GM13976 (cell line): ENCODE measurements around the gene C19orf81.
A peak's percentile ranks its signal among the peaks of the same experiment; 100 is the strongest.

Experiments
- DNase-seq: peaks from one replicate; pipeline ENCODE4 v3.0.0; 2012; ENCODE audit warnings: low spot score
- in situ Hi-C: fragments of 300-500 bp; cut with MboI; formaldehyde crosslinking; loops from one replicate; pipeline ENCODE4 v1.12.0; 2022; ENCODE audit warnings: low sequenced_read_pairs, mixed read lengths, inconsistent platforms; ENCODE audit not compliant: unreplicated experiment
- TF ChIP-seq, protein P1 (sequence below): IDR thresholded peaks from 2 replicates; pipeline ENCODE4 v1.5.1; 2012; ENCODE audit warnings: borderline replicate concordance, mild to moderate bottlenecking; ENCODE audit not compliant: insufficient read depth; ENCODE audit errors: extremely low read depth, missing control alignments, control extremely low read depth

C19orf81 gene

DNA sequence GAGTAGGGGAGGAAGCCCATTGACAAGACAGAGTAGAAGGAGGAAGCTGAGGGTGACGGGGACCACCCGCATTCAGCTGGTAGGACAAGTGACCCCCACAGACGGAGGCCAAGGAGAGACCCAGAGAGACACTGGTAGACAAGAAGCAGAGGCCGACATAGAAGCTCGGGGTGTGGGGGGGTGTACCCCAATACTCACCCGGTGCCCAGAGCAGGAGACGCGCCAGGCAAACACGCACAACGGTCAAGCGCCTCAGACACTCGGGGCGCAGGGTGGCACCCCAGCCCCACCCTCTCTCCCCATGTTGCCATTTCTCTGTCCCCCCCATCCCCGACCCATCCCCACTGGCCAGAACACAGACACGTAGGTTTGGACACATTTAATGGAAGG is 46.8 kb downstream of the C19orf81 start:
- TF ChIP-seq, protein P1, sequence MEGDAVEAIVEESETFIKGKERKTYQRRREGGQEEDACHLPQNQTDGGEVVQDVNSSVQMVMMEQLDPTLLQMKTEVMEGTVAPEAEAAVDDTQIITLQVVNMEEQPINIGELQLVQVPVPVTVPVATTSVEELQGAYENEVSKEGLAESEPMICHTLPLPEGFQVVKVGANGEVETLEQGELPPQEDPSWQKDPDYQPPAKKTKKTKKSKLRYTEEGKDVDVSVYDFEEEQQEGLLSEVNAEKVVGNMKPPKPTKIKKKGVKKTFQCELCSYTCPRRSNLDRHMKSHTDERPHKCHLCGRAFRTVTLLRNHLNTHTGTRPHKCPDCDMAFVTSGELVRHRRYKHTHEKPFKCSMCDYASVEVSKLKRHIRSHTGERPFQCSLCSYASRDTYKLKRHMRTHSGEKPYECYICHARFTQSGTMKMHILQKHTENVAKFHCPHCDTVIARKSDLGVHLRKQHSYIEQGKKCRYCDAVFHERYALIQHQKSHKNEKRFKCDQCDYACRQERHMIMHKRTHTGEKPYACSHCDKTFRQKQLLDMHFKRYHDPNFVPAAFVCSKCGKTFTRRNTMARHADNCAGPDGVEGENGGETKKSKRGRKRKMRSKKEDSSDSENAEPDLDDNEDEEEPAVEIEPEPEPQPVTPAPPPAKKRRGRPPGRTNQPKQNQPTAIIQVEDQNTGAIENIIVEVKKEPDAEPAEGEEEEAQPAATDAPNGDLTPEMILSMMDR = no peak
- in situ Hi-C loops = no loop called here
- DNase-seq = no peak

DNA sequence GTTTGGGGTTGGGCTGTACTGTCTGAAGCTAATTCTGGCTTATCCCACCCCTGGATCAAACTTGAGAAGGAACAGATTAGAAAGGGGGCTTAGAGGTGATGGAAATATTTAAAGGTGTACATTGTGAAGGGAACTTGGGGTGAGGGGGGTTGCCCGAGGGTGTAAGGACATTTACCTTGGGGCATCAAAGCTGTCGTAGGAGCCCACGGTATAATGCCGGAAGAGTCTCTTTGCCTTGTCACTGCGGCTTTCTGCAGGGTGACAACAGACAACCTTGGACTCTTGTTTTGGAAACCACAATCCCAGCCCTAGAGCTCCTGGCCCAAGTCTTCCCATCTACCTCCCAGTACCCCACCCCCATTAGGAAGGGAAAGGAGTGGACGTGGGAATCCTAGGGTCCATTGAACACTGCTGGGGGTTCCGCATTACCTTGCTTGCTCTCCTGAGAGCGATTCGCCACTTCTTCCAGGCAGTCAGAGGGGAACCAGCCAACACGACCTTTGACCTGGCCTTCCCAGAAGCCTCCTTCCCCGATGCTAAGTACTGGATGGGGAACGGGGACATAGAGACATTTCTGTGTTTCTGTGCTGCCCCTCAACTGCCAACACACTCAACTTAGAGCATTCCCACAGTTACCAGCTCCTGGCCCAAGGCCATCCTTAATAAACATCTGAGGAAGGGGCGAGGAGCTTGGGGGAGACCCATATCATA is 48.3 kb downstream of the C19orf81 start:
- in situ Hi-C loops = no loop called here
- DNase-seq = no peak

GRCh38 chr19:50701367-50701985 is 52.2 kb downstream of the C19orf81 start:
- TF ChIP-seq, protein P1 = no peak
- in situ Hi-C loops = no loop called here
- DNase-seq = no peak

More for the DNA sequence above, 48.3 kb downstream of the C19orf81 start:
- TF ChIP-seq, protein P1 = no peak

GRCh38 chr19:50702158-50702870 is 53.1 kb downstream of the C19orf81 start:
- DNase-seq = no peak
- in situ Hi-C loops = no loop called here
- TF ChIP-seq, protein P1 = no peak

- TF ChIP-seq, protein P1 = no peak
- peak; percentile 35 for DNase-seq
- in situ Hi-C loops = no loop called here
Measured at GRCh38 chr19:50702871-50703829, 53.9 kb downstream of the C19orf81 start.

DNA sequence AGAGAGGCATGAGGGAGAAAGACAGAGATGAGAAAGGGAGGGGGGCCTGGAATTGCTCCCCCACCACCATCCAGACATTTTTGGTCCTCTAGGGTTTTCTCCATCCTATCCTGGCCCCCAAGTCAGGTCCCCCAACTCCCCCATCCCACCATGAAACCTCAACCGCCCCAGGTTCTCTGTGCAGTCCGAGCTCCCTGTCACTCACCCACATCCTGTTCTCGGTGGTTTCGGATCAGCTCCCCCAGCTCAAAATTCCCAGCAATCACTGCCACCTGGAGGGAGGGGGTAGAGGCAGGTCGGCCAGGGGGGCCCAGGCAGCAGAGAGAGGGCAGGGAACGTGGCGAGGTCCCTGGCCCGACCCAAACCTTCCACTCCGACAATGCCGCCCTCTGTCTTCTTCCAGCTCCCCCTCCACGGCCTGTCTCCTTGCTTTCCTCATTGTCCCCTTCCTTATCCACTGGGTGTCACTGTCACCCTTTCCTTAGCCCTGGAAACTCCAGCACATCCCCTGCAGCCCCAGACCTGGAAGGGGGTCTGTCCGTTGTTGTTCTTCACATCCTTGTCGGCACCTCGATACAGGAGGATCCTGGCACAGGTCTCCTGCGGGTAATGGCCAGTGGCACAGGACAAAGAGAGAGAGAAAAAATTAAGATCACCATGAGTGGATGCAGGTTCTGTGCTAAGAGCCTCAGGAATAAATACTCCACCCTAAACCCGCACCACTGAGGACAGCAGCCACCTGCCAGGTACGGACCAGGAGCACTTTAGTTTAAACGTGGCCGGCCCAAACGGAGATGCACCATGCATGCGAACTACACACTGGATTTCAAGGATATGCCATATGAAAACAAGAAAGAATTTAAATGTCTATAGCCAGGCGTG is 54.9 kb downstream of the C19orf81 start:
- in situ Hi-C loops = no loop called here
- TF ChIP-seq, protein P1 = no peak
- no peak for DNase-seq
